Upper lobe of right lung (tissue), 1 donor: ENCODE results near the gene PRR3. TPM values are rescaled to one million over a fixed set of nuclear protein-coding genes. Genes with fewer than 3 reads are reported as not detected.

Experiments
- ATAC-seq: fragments of 200-7000 bp; cut with Tn5 transposase; one replicate; pipeline ENCODE4 v1.9.1; 2020; ENCODE audit warnings: mild to moderate bottlenecking, moderate library complexity
- DNase-seq: peaks from one replicate; pipeline ENCODE4 v3.0.0-alpha.2; 2020
- H3K27ac ChIP-seq: fragments of 200-600 bp; one replicate; pipeline ENCODE4 v1.8.0; 2022
- H3K27me3 ChIP-seq: fragments of 200-600 bp; one replicate; pipeline ENCODE4 v1.8.0; 2022; ENCODE audit warnings: mild to moderate bottlenecking
- H3K36me3 ChIP-seq: fragments of 200-600 bp; one replicate; pipeline ENCODE4 v1.8.0; 2022
- H3K4me1 ChIP-seq: fragments of 200-600 bp; one replicate; pipeline ENCODE4 v1.8.0; 2022
- H3K4me3 ChIP-seq: fragments of 200-600 bp; one replicate; pipeline ENCODE4 v1.8.0; 2022; ENCODE audit warnings: mild to moderate bottlenecking
- H3K9me3 ChIP-seq: fragments of 200-600 bp; one replicate; pipeline ENCODE4 v1.8.0; 2022
- CTCF ChIP-seq: fragments of 200-600 bp; IDR thresholded peaks from one replicate; pipeline ENCODE4 v1.8.0; 2022; ENCODE audit warnings: antibody characterized with exemption
- intact Hi-C: fragments of 100-400 bp; cut with DNase I; formaldehyde crosslinking; loops from one replicate; pipeline ENCODE4 v1.11.0; 2022
- total RNA-seq: library from RNA; stranded (reverse); fragmentation: NEBNext Ultra II Directional; extraction: Animal tissue kit (Norgen Biotek cat#: 25700); gene quantifications from one replicate; pipeline ENCODE4 v1.2.1, GENCODE V29; 2021
- donor health status: DM: no; HTN: yes; CAD: no; lungs with severe emphysema.

The PRR3 gene
- total RNA-seq, 1 donor from 2014 or later, result 6.9 TPM

DNA sequence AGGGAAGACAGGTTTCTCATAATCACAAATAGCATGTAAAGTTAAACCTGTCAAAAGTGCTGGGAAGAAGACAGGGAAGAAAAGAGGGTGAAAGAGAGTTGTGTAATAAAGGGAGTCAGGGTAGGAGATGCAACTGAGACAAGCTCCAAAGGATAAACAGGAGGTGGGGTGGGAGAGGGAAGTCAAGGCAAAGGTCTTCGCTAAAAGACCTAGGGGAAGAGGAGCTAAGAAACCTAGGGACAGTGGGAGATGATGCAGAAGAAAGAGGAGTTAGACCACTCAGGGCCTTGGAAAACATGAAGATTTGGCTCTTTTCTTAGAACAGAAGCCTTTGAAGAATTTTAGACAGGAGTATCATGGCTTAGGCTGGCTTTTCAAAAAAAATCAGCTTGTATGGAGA is 7.0 kb downstream of the PRR3 start:
- H3K27me3 ChIP-seq, result no peaks in the 10 kb centered on the region
- no peak overlapping the region for H3K27ac ChIP-seq
- no peaks in the 10 kb centered on the region for H3K9me3 ChIP-seq
- intact Hi-C loops, result no loop called here
- DNase-seq, result no peak
- no peak overlapping the region for H3K4me3 ChIP-seq
- no peak for TF ChIP-seq CTCF
- H3K4me1 ChIP-seq, result no peaks in the 10 kb centered on the region
- ATAC-seq, result no peak
- H3K36me3 ChIP-seq, result peaks cover 22% of the 10 kb centered on the region

DNA sequence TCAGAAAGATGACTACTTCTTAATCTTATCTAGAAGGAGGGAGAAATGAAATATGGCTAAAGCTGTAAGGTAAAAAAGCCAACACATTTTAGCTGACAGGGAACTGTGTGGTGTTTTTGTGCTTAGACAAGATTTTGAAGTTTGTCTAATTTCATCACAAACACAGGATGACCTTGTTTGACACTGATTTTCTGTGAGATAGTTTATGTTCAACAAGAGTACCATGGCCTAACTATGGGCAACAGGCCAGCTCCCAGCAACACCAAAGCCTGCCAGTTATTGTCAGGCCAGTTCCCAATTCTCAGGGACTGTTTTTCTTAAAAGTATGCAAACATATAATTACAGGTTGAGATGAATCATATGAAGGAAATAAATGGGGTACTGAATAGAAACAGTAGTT is 8.7 kb downstream of the PRR3 start:
- H3K36me3 ChIP-seq, result peaks cover 22% of the 10 kb centered on the region
- no peak overlapping the region for H3K4me3 ChIP-seq
- intact Hi-C loops, result no loop called here
- DNase-seq, result no peak
- H3K27me3 ChIP-seq, result no peaks in the 10 kb centered on the region
- H3K27ac ChIP-seq, result no peak overlapping the region
- H3K4me1 ChIP-seq, result peaks cover 9% of the 10 kb centered on the region
- no peak for TF ChIP-seq CTCF
- no peaks in the 10 kb centered on the region for H3K9me3 ChIP-seq
- ATAC-seq, result no peak

GRCh38 chr6:30568245-30568644 is 11.2 kb downstream of the PRR3 start:
- no peak overlapping the region for H3K27ac ChIP-seq
- H3K4me3 ChIP-seq, result no peak overlapping the region
- peaks cover 1% of the 10 kb centered on the region for H3K36me3 ChIP-seq
- H3K27me3 ChIP-seq, result no peaks in the 10 kb centered on the region
- no peak for TF ChIP-seq CTCF
- H3K9me3 ChIP-seq, result no peaks in the 10 kb centered on the region
- DNase-seq, result no peak
- peaks cover 24% of the 10 kb centered on the region for H3K4me1 ChIP-seq
- no peak for ATAC-seq
- intact Hi-C loops, result no loop called here

- no peaks in the 10 kb centered on the region for H3K27me3 ChIP-seq
- H3K4me3 ChIP-seq, result peak overlapping the region; percentile 63
- no peak for DNase-seq
- peaks cover 29% of the 10 kb centered on the region for H3K4me1 ChIP-seq
- intact Hi-C loops, result no loop called here
- no peak for ATAC-seq
- peak overlapping the region; percentile 90 for H3K27ac ChIP-seq
- no peaks in the 10 kb centered on the region for H3K9me3 ChIP-seq
- no peak for TF ChIP-seq CTCF
- peaks cover 2% of the 10 kb centered on the region for H3K36me3 ChIP-seq
Observed at GRCh38 chr6:30570263-30570662, 13.2 kb downstream of the PRR3 start.

- intact Hi-C loops, result no loop called here
- H3K27me3 ChIP-seq, result no peaks in the 10 kb centered on the region
- ATAC-seq (peak; percentile 52), DNase-seq (no peak)
- no peak for TF ChIP-seq CTCF
- H3K9me3 ChIP-seq, result no peaks in the 10 kb centered on the region
- H3K4me1 ChIP-seq, result peaks cover 29% of the 10 kb centered on the region
- H3K36me3 ChIP-seq, result peaks cover 6% of the 10 kb centered on the region
- peak overlapping the region; percentile 90 for H3K27ac ChIP-seq
- peak overlapping the region; percentile 63 for H3K4me3 ChIP-seq
Observed at GRCh38 chr6:30570740-30571074, 13.6 kb downstream of the PRR3 start.

- peaks cover 9% of the 10 kb centered on the region for H3K36me3 ChIP-seq
- peak within 1 kb of the TSS; percentile 90 for H3K27ac ChIP-seq
- H3K4me1 ChIP-seq, result peaks cover 29% of the 10 kb centered on the region
- intact Hi-C loops, result no loop called here
- DNase-seq, result peak; percentile 100
- no peaks in the 10 kb centered on the region for H3K9me3 ChIP-seq
- ATAC-seq, result peak; percentile 100
- TF ChIP-seq CTCF, result no peak
- no peaks in the 10 kb centered on the region for H3K27me3 ChIP-seq
- peak within 1 kb of the TSS; percentile 63 for H3K4me3 ChIP-seq
Observed at GRCh38 chr6:30571075-30571761, 14.1 kb downstream of the PRR3 start, which contains the start of gene ABCF1. ABCF1 (plus strand) TSS chr6:30571442; CDS start chr6:30571488, 46 bp downstream.
